MCF 10A (cell line): ENCODE data around the gene TMEM132A. TPM values are rescaled to one million over a fixed set of nuclear protein-coding genes. Genes with fewer than 3 reads are reported as not detected.
A peak's percentile ranks its signal among the peaks of the same experiment; 100 is the strongest.

Source experiments
- BruUV-seq: library from RNA; stranded (reverse); fragments of 400-500 nt; replicated peaks from 2 replicates; lab custom pipeline; 2021; lab: Mats Ljungman, UMichigan
- CTCF ChIA-PET: fragments of 300-600 bp; sonication (Branson Sonifier 250); formaldehyde crosslinking; extraction: SDS; loops from one replicate; lab custom pipeline; 2021; ENCODE audit warnings: antibody characterized with exemption, inconsistent platforms; lab: Yijun Ruan, JAX
- POLR2A ChIA-PET: fragments of 300-600, 350-650 bp; sonication (Branson Sonifier 250); formaldehyde crosslinking; extraction: SDS; loops from one replicate; lab custom pipeline; 2020; ENCODE audit warnings: antibody characterized with exemption, inconsistent platforms; lab: Yijun Ruan, JAX
- DNase-seq: peaks from one replicate; pipeline ENCODE4 v3.0.0-alpha.2; 2018; ENCODE audit not compliant: unreplicated experiment
- H3K27ac Mint-ChIP-seq: one replicate; pipeline ENCODE4 v1.8.0; 2022; ENCODE audit warnings: mild to moderate bottlenecking, low read depth, mixed read lengths; ENCODE audit not compliant: unreplicated experiment
- H3K27me3 Mint-ChIP-seq: one replicate; pipeline ENCODE4 v1.8.0; 2022; ENCODE audit warnings: mixed read lengths; ENCODE audit not compliant: insufficient read depth, unreplicated experiment
- H3K36me3 Mint-ChIP-seq: one replicate; pipeline ENCODE4 v1.8.0; 2022; ENCODE audit warnings: mild to moderate bottlenecking, moderate library complexity, mixed read lengths; ENCODE audit not compliant: insufficient read depth, unreplicated experiment
- H3K4me1 Mint-ChIP-seq: one replicate; pipeline ENCODE4 v1.8.0; 2022; ENCODE audit warnings: mixed read lengths; ENCODE audit not compliant: insufficient read depth, unreplicated experiment
- H3K4me3 Mint-ChIP-seq: one replicate; pipeline ENCODE4 v1.8.0; 2022; ENCODE audit warnings: mild to moderate bottlenecking, moderate library complexity, mixed read lengths; ENCODE audit not compliant: unreplicated experiment
- H3K9me3 Mint-ChIP-seq: one replicate; pipeline ENCODE4 v1.8.0; 2022; ENCODE audit warnings: mixed read lengths; ENCODE audit not compliant: unreplicated experiment
- intact Hi-C: fragments of 100-400 bp; cut with micrococcal nuclease; formaldehyde crosslinking; loops from 2 replicates; pipeline ENCODE4 v1.14.1; 2022
- total RNA-seq: library from RNA; stranded (reverse); gene quantifications from 2 replicates; pipeline ENCODE4 v1.2.3, GENCODE V29; 2022
- TF ChIP-seq, protein P1 (sequence below): fragments of 200-600 bp; IDR thresholded peaks from one replicate; pipeline ENCODE4 v1.8.0; 2022; ENCODE audit warnings: antibody characterized with exemption, mild to moderate bottlenecking; ENCODE audit not compliant: unreplicated experiment

The TMEM132A gene
- total RNA-seq, 1 experiment from 2014 or later, result 20.5 TPM

DNA sequence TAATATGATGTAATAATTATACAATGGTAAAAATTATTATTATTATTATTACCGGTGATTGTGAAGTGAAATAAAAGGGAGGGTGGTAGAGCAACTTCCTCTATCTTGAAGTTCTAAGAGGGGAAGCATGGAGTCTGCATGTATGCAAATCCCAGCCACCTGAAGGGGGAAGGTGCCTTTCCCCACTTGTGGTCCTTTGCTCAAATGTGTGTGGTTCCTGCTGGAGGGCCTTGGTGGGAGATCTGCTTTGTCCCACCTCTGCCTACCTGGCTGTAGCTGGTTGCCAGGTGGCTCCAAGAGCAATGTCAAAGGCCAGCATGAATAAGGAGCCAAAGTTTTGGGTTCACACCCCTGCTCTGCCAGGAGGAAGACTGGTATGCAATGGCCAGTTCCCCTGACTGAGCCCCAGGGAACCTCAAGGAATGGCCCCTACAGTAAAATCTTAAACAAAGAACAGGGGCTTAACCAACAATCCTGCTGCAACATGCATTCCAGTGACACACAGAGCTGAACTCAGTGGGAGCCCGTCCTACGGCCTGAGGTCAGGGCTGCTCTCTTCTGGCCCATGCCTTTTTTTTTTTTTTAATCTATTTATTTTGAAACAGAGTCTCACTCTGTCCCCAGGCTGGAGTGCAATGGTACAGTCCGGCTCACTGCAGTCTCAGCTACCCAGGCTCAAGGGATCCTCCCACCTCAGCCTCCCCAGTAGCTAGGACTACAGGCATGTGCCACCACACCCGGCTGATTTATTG, 8.5 kb downstream of the TMEM132A start:
- DNase-seq, result no peak
- no peak overlapping the region for H3K4me3 Mint-ChIP-seq
- no peaks in the 10 kb centered on the region for H3K9me3 Mint-ChIP-seq
- H3K27ac Mint-ChIP-seq, result no peak overlapping the region
- peaks cover 6% of the 10 kb centered on the region for H3K36me3 Mint-ChIP-seq
- no peaks in the 10 kb centered on the region for H3K27me3 Mint-ChIP-seq
- intact Hi-C loops, result no loop called here
- BruUV-seq, result no TSS peak
- CTCF ChIA-PET, result interaction anchor here (0.6 kb wide), 1 partner anchor 844 kb away, joined by 3 read pairs; no protein-coding TSS in a partner anchor
- H3K4me1 Mint-ChIP-seq, result no peaks in the 10 kb centered on the region
- TF ChIP-seq, protein P1, sequence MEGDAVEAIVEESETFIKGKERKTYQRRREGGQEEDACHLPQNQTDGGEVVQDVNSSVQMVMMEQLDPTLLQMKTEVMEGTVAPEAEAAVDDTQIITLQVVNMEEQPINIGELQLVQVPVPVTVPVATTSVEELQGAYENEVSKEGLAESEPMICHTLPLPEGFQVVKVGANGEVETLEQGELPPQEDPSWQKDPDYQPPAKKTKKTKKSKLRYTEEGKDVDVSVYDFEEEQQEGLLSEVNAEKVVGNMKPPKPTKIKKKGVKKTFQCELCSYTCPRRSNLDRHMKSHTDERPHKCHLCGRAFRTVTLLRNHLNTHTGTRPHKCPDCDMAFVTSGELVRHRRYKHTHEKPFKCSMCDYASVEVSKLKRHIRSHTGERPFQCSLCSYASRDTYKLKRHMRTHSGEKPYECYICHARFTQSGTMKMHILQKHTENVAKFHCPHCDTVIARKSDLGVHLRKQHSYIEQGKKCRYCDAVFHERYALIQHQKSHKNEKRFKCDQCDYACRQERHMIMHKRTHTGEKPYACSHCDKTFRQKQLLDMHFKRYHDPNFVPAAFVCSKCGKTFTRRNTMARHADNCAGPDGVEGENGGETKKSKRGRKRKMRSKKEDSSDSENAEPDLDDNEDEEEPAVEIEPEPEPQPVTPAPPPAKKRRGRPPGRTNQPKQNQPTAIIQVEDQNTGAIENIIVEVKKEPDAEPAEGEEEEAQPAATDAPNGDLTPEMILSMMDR, result no peak
- POLR2A ChIA-PET, result no interaction called here

DNA sequence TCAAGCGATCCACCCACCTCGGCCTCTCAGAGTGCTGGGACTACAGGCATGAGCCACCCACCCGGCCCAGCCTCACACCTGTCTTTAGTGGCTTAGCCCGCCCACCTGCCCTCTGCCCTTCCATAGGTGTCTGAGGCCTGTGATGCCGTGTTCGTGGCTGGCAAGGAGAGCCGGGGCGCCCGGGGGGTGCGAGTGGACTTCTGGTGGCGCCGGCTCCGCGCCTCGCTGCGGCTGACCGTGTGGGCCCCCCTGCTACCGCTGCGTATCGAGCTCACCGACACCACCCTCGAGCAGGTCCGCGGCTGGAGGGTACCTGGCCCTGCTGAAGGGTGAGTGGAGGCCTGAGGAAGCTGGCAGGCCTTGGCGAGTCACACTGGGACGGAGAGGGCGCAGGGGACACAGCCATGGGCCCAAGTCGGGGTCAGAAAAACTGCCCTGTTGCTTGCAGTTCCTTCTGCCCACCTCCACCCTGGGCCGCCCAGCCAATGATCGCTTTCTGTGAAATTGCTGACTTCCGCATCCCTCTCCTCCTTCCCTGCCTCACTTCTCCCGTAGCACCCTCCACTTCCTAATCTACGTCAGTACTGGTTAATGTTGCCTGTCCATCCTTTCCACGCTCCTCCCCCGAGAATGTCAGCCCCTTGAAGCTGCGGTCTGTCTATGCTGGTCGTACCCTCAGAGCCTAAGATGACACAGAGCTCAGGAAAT, 9.3 kb downstream of the TMEM132A start:
- Mint-ChIP-seq H3K27ac (peak overlapping the region; percentile 6), H3K9me3 (no peaks in the 10 kb centered on the region), H3K4me3 (no peak overlapping the region), H3K4me1 (no peaks in the 10 kb centered on the region), H3K27me3 (no peaks in the 10 kb centered on the region), H3K36me3 (peaks cover 6% of the 10 kb centered on the region)
- CTCF ChIA-PET, result interaction anchor here (1.0 kb wide), 1 partner anchor 34 kb away, joined by 3 read pairs; no protein-coding TSS in a partner anchor
- intact Hi-C loops, result no loop called here
- no peak for DNase-seq
- no TSS peak for BruUV-seq
- POLR2A ChIA-PET, result no interaction called here
- TF ChIP-seq, protein P1, result no peak

- CTCF ChIA-PET, result interaction anchor here (0.6 to 1.2 kb wide), 3 partner anchors 35 to 650 kb away, joined by 3 read pairs; no protein-coding TSS in a partner anchor
- no TSS peak for BruUV-seq
- intact Hi-C loops, result no loop called here
- no peak for DNase-seq
- no peak overlapping the region for H3K4me3 Mint-ChIP-seq
- peak overlapping the region; percentile 6 for H3K27ac Mint-ChIP-seq
- no peaks in the 10 kb centered on the region for H3K4me1 Mint-ChIP-seq
- no peaks in the 10 kb centered on the region for H3K9me3 Mint-ChIP-seq
- TF ChIP-seq, protein P1, result no peak
- POLR2A ChIA-PET, result no interaction called here
- peaks cover 6% of the 10 kb centered on the region for H3K36me3 Mint-ChIP-seq
- H3K27me3 Mint-ChIP-seq, result peaks cover 5% of the 10 kb centered on the region
These were observed 10.0 kb downstream of the TMEM132A start for GRCh38 chr11:60934124-60934789.
